ENCODE measurements around the gene SF3A1.

SF3A1 gene

GRCh38 chr22:30291058-30291892 is 65.4 kb downstream of the SF3A1 start:
- peak; percentile 72 for DNase-seq (ENCODE audit: low read depth)
- TF ChIP-seq CTCF (IDR thresholded peaks at IDR 0.05; ENCODE audit: insufficient read depth, low read depth, low read length, missing control alignments): no peak
- no peak overlapping the region for H3K4me3 ChIP-seq (ENCODE audit: low read length)

GRCh38 chr22:30290342-30291057 is 66.2 kb downstream of the SF3A1 start:
- H3K4me3 ChIP-seq (ENCODE audit: low read length): no peak overlapping the region
- peak; percentile 73 for DNase-seq (ENCODE audit: low read depth)
- TF ChIP-seq CTCF (IDR thresholded peaks at IDR 0.05; ENCODE audit: insufficient read depth, low read depth, low read length, missing control alignments): no peak

GRCh38 chr22:30289980-30290313 is 66.7 kb downstream of the SF3A1 start:
- H3K4me3 ChIP-seq (ENCODE audit: low read length): peak overlapping the region; percentile 75
- TF ChIP-seq CTCF (IDR thresholded peaks at IDR 0.05; ENCODE audit: insufficient read depth, low read depth, low read length, missing control alignments): no peak
- DNase-seq (ENCODE audit: low read depth): no peak

GRCh38 chr22:30289141-30289979 is 67.3 kb downstream of the SF3A1 start, which contains the start of gene CASTOR1:
Gene CASTOR1, minus strand, starts transcription at chr22:30289505. Its CDS starts 8 bp downstream, at chr22:30289497.
- TF ChIP-seq CTCF (IDR thresholded peaks at IDR 0.05; ENCODE audit: insufficient read depth, low read depth, low read length, missing control alignments): no peak

GRCh38 chr22:30288419-30289140 is 68.1 kb downstream of the SF3A1 start:
- H3K4me3 ChIP-seq (ENCODE audit: low read length): peak overlapping the region; percentile 75
- no peak for DNase-seq (ENCODE audit: low read depth)
- TF ChIP-seq CTCF (IDR thresholded peaks at IDR 0.05; ENCODE audit: insufficient read depth, low read depth, low read length, missing control alignments): no peak

More at GRCh38 chr22:30289141-30289979, 67.3 kb downstream of the SF3A1 start, which contains the start of gene CASTOR1:
- peak; percentile 99 for DNase-seq (ENCODE audit: low read depth)
- H3K4me3 ChIP-seq (ENCODE audit: low read length): peak within 1 kb of the TSS; percentile 75
